Activated T-helper 1 cell treated with anti-CD3 and anti-CD28 coated beads, Interleukin-2, amount 50 U/mL, for 16 hours (primary cell): ENCODE measurements around the gene ZBTB32.

Experiments
- DNase-seq, 2 donors: peaks; one replicate each; pipeline ENCODE4 v3.0.0-alpha.2; 2020; ENCODE audit warnings: low read depth in 1 of 2, low spot score in 1 of 2

The ZBTB32 gene

DNA sequence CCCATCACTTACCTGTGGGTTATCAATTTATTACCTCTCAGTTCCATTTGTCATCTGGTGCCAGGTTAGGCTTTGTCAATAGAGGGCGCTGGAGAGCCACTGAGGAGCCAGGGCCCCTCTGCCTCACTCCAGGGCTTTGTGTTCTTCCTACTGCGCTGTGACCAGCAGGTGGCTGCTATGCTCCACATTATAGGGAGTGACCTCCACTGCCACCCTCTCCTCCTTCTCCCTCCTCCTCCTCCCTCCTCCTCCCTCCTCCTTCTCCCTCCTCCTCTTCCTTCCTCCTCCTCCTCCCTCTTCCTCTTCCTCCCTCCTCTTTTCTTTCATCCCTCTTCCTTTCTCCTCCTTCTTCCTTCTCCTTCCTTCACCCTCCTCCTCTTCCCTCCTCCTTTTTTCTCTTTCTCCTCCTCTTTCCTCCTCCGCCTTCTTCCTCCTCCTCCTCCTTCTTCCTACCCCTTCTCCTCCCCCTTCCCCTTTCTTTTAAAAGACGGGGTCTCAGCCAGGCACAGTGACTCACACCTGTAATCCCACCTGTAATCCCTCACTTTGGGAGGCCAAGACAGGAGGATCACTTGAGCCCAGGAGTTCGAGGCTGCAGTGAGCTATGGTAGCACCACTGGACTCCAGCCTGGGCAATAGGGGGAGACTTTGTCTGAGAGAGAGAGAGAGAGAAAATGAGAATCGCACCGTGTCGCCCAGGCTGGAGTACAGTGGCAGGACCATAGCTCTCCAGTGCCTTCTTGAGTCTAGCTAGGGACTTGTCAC lies 10.3 kb upstream of the ZBTB32 start:
- DNase-seq: peak; percentile 80 to 81

- no peak for DNase-seq
These were observed 8.4 kb upstream of the ZBTB32 start for GRCh38 chr19:35695895-35696422.

DNA sequence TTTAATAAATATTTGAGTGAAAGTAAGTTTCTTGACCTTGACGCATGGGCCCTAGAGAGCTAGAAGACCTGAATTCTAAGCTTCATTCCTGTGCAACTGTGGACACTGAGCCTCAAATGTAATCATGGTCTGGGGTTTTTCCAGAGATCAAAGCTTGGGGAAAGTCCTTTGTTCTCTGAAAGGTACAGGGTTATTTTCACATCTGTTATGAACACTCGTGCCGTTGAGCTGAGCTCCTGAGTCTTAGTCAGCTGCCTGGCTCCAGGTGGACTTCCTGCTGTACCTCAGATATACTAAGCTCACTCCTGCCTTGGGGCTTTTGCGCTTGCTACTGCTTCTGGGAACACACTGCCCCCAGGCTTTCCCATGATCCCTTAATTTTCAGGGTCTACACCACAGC lies 7.5 kb upstream of the ZBTB32 start:
- no peak for DNase-seq

DNA sequence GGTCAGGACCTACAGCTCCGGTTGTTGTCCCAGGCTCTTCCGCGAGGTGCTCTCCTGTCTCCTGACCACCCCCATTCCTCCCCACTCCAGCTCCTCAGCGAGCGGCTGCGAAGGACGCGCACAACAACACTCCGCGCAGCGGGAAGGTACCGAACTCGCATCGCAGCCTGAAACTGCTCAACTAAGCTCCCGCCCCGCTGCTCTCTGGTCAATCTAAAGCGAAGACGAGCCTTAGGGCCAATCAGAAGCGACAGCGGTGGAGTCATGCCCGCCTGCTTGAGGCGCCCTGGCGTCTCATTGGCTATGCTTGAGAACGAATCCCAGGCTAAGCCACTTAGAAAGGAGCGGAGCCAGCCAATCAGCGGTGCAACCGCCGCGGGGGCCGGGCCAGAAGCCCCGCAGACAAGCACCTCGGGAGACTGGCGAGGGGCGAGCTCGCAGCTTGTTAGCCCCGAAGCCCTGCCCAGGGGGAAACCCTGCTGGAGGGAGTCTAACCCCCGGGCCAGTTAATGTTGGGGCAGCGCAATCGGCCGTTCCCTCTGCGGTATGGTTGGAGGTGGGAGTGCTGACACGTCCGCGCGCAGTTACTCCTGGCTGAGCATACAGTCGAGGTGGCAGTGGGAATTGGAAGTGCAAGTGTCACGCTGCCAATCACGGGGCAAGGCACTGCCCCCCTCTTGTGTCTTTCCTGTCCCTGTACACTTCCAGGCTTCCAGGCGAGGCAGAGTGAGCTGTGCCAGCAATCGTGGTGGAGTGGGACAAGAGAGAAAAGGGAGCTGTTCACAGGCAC lies 1.9 kb upstream of the ZBTB32 start:
- DNase-seq: peak; percentile 79 to 86

DNA sequence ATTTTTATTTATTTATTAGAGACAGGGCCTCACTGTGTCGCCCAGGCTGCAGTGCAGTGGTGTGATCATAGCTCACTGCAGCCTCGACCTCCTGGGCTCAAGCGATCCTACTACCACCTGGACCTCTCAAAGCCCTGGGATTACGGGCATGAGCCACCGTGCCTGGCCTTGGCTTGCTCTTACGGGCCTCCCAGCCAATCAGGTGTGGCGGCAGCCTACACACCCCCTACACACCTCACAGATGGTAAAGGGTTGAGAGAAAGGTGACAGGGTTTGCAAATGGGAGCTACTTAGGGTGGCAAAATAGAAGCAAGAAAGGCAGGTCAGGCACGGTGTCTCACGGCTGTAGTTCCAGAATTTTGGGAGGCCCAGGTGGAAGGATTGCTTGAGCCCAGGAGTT lies 1.0 kb upstream of the ZBTB32 start:
- DNase-seq: no peak

GRCh38 chr19:35708391-35708790 lies 4.0 kb downstream of the ZBTB32 start:
- DNase-seq: no peak

DNA sequence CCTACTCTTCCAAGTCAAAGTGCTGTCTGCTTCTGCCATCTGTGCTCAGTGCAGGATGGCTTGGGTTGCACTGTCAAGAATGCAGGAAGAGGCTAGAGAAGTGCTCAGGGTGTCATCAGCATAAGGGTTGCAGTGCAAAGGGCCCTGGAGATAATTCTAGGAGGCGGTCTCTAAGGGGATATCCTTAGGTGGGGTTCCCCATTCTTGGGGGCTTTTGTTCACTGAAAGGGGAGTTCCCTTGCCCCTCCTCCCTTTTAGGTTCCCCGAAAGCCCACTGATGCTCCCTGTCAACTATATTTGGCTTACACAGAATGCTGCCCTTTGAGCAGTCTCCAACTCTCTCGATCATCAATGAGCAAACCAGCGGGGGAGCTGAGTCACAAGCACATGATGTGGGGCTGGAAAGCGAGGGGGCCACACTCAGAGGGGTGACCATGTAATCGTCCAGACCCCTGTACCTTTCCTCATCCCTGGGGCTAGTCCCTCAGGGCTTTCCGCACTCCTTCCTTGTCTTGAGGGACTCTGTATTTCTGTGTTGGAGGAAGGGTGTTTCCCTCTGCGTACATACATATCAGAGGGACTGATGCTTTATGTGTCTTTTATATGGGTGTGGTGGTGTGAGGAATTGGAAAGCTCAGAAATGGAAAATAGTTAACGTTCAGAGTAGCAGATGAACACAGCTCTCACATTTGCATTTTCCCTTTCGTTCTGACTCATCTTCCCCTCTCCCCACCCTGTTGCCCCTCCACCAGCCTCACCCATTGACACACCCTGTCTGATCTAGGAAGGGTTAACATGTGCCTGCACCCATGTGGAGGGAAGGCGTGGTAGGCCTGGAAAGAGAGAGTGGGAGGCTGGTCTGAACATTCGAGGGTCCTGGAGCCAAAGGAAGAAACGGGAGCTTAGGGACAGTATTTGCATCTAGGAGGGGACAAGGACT lies 6.7 kb downstream of the ZBTB32 start:
- peak in 1 of 2 donors; percentile 29 for DNase-seq

GRCh38 chr19:35712567-35713505 lies 8.5 kb downstream of the ZBTB32 start:
- peak in 1 of 2 donors; percentile 28 for DNase-seq

DNA sequence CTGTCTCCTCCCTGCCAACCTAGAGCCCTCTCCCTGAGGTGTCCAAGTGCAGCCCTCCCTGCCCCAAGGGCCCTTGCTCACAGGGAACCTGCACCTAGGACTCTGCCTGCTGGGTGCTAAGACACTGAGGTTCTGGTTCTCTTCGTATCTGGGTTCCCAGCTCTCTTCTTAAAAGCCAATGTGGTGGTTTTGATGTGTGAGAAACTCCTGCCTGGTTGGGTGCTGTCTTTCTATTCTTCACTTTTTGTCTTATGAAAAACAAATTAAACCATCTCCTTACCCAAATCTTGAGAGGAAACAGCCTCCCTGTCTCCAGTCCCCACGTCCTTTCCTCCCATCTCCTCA lies 9.1 kb downstream of the ZBTB32 start:
- no peak for DNase-seq

DNA sequence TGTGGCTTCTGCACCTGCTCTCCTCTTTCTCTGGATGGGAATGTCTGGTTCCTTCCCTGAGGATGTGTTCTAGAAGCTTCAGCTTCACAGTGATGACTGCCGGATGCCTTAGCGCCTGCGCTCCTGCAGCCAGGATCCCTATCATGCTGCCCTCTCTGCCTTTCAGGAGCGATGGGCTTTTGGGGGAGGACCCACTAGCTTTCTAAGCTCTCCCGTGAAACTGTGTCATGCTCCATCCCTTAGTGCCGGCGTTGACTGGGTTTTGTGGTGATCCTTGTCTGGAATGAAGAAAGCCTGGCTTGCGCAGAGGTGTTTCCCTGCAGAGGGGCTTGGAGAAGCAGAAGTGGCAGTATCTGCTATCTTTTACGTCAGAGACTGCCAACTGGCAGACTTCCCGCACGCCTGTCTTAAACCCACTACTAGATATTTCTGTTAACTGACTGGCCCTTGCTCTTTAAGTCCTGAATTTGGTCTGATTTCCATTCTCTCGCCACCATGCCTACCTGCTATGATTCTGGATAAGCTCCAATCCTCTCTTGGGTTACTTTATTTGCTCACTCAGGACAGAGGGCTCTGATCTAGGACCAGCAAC lies 9.6 kb downstream of the ZBTB32 start:
- no peak for DNase-seq

DNA sequence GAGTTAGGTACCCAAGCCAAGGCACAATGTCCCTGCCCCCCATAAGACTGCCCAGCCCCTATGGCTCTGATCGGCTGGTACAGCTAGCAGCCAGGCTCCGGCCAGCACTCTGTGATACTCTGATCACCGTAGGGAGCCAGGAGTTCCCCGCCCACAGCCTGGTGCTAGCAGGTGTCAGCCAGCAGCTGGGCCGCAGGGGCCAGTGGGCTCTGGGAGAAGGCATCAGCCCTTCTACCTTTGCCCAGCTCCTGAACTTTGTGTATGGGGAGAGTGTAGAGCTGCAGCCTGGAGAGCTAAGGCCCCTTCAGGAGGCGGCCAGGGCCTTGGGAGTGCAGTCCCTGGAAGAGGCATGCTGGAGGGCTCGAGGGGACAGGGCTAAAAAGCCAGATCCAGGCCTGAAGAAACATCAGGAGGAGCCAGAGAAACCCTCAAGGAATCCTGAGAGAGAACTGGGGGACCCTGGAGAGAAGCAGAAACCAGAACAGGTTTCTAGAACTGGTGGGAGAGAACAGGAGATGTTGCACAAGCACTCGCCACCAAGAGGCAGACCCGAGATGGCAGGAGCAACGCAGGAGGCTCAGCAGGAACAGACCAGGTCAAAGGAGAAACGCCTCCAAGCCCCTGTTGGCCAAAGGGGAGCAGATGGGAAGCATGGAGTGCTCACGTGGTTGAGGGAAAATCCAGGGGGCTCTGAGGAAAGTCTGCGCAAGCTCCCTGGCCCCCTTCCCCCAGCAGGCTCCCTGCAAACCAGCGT lies 10.4 kb downstream of the ZBTB32 start:
- no peak for DNase-seq

DNA sequence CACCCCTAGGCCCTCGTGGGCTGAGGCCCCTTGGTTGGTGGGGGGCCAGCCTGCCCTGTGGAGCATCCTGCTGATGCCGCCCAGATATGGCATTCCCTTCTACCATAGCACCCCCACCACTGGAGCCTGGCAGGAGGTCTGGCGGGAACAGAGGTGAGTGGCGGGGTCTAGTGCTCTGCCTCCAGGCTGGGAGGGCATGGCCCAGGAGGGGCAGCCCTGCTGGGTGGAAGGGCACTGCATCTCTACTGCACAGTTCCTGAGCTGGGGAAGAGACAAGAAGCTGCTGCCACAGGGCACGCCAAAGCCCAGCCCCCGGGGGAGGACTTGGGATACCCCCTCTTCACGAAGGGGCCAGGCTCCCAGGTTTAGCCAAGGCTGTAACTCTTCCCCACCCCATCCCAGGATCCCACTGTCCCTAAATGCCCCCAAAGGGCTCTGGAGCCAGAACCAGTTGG lies 11.0 kb downstream of the ZBTB32 start:
- DNase-seq: no peak

- no peak for DNase-seq
These were observed 11.8 kb downstream of the ZBTB32 start for GRCh38 chr19:35715981-35716800.

DNA sequence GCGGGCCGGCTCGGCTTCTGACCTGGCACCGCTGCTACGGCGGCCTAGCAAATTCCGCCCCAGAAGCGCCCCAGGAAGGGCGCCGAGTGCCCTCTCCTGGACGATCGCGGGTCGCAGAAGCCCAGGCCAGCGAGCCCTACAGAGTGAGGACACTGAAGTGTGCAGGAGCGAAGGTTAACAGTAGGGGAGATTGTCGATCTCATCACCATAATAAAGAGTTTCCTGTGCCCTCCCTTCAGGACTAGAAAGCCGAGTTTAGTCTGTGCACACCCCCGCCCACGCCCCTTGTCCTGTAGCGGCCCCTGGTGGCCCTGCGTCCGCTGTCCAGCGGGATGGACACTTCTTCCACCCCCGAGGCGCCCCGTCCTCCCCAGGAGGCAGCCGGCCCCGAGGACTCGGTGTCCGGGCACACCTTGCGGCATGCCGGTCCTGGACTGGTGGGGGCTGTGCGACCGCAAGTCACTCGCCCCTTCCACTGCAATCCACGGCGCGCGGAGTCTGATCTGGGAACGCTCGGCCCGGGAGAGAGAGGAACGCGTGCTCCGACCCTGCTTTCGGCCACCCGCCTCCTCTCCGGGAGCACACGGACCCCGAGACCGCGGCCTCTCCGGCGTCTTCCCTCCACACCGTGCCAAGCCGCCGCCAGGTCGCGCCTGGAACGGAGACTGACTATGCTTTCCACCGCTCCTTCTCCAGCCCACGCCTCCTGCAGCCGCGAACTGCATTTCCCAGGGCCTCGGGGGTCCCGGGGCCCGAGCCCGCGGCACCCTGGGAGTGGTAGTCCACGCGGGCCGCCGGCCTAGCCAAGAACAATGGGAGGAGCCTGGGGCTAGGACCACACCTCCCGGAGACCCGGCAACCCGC lies 12.7 kb downstream of the ZBTB32 start:
- DNase-seq: peak; percentile 92 to 95

DNA sequence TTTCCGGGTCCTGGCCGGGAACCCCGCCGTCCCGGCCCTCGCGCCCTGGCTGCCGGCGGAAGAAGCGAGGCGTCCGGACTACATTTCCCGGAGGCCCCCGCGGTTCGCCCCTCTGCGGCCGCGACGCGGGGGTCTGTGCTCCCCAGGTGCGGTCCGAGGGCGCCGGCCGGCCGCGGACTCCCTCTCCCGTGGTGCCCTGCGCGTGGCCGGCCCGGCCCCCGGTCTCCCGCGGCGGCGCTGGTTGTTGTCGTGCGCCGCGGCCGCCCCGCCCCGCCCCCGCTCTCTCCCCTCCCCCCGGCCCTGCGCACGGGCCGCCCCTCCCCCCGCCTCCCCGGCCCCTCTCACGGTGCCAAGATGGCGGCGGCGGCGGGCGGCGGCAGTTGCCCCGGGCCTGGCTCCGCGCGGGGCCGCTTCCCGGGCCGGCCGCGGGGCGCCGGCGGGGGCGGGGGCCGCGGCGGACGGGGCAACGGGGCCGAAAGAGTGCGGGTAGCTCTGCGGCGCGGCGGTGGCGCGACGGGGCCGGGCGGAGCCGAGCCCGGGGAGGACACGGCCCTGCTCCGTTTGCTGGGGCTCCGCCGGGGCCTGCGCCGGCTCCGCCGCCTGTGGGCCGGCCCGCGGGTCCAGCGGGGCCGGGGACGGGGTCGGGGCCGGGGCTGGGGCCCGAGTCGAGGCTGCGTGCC lies 13.4 kb downstream of the ZBTB32 start, which contains the start of gene KMT2B:
Gene KMT2B, plus strand, starts transcription at position 339 of the 680 bp plus-strand sequence. Its CDS starts 16 bp downstream, at position 355.
- DNase-seq: no peak

DNA sequence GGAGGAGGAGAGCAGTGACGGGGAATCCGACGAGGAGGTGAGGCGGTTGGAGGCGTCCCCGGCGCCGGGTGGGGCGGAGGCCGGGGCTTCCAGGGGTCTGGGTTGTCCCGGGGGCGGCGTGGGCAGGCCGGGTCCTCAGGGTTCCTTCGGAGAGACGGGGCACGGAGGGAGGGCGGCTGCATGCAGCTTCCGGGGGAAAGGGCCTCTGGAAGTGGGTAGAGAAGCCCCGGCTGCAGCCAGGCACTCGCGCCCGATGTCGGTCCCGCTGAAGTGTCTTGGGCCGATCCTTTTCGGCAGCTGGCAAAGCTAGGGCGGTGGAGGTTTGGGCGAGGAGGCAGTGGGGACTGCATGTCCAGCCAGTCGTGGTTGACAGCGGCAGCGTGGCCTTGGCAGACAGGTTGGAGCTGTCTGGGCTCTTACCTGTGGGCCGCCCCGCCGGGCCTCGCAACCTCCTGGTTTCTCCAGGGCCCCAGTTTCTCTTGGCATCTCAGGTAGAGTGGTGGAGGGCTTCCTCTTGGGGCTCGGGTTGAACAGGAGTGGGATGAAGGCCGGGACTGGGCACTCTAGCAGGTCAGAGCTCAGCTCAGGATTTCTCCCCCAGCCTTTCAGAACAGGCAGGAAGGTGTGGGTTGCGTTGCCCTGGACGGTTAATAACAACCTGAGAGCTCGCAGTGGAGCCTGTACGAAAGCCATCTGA lies 14.1 kb downstream of the ZBTB32 start:
- DNase-seq: peak; percentile 22 to 37
